Inflammatory macrophage treated with lipopolysaccharide for 1 hour (primary cell): ENCODE measurements around the gene LGALS9.
"Not testable (repeated sequence)": the region's sequence is repeated elsewhere in the genome, so short reads cannot be mapped to it uniquely, and the experiment has no call there.

Experiments
- DNase-seq, 2 donors: peaks; one replicate each; pipeline ENCODE4 v3.0.0-alpha.2; 2020 to 2022

The LGALS9 gene

GRCh38 chr17:27655525-27656111 lies 24.6 kb downstream of the LGALS9 start:
- not testable (repeated sequence) for DNase-seq

- not testable (repeated sequence) for DNase-seq
Observed at GRCh38 chr17:27656620-27657019, 25.6 kb downstream of the LGALS9 start.

DNA sequence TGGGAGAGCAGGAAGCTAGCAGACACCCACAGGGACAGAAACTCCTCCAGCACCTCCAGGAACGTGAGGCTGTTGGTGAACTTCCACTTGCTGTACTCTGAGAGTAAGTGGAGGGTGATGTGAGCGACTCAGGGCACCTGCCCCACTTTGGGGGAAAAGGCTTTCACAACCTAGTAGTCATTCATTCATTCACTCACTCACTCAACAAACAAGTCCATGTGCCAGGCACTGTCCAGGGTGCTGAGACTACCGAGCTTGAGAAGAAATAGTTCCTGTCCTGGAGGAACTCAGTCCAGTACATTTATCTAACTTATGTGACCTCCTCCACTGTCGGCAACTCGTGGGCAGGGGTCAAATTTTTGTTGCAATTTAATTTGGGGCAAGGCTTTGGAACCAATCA lies 26.6 kb downstream of the LGALS9 start:
- peak in 1 of 2 donors; percentile 16 for DNase-seq

DNA sequence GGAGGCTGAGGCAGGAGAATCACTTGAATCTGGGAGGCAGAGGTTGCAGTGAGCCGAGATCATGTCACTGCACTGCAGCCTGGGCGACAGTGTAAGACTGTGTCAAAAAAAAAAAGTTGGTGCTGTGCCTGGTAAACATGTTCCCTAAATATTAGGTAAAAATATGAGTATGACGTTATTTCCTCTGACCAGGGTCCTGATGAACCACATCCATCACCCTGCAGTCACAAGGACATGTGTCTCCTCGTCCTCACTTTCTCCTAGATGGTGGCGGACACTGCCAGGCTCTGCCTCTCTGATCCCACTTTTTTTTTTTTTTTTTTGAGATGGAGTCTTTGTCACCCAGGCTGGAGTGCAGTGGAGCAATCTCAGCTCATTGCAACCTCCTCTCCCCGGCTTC lies 28.7 kb downstream of the LGALS9 start:
- DNase-seq = no peak

DNA sequence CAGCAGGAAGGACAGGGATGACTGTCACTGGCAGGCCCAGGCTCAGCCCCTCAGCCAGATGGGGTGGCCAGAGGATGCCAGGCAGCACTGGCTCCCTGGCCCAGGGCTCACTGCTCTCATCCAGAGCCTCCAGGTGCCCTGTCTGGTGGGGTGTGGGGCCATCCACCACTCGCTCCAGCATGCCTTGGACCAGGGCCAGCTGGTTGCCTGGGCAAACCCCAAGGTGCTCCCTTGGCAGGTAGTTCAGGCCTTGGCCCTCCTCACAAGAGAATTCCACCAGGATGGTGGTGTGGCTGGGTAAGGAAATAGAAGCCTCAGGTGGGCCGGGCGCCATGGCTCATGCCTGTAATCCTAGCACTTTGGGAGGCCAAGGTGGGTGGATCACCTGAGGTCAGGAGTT lies 29.4 kb downstream of the LGALS9 start:
- no peak for DNase-seq

DNA sequence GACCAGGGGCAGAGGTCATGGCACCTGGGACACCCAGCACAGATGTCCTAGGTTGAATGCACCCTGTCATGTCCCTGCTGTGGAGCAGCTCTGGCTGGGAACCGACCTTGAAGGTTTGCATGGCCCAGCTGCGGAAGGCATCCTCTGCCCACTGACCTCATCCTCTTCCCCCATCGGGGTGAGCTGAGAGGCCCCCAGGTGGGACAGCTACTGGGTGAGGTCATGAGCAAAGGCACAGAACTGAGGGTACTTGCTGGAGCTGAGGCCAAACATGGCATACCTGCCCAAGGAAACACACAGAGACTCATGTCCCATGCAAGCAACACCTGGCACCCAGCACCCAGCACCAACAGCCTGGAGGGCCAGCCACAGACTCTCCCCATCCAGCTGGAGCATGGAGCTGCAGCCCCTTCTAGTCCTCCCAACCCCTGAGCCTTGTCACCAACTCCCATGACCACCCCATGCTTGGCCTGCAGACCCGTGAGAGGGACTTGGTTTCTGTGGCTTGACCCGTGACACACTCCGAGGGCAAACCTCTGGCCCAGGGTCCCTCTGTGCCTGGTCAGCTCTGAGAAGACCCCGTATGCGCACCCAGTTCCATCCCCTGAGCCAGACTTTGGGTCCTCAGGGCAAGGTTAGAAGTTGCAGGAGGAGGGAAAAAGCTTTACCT lies 33.1 kb downstream of the LGALS9 start:
- DNase-seq = no peak

DNA sequence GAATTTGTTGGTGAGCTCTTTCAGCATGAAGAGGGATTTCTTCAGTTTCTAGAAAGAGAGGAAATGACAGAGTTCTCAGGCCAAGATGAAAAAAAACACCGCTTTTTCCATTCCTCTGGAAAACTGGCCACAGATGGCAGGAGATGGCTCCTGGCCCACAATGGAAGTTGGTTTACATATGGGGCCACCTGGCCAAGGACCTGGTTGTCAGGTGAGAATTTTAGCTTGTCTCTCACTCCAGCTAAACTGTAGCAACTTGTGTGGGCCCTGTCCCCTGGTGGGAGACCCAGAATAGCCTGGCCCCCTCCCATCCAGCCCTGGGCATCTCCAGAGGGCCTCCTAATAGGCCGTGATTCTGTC lies 33.6 kb downstream of the LGALS9 start:
- DNase-seq = no peak

DNA sequence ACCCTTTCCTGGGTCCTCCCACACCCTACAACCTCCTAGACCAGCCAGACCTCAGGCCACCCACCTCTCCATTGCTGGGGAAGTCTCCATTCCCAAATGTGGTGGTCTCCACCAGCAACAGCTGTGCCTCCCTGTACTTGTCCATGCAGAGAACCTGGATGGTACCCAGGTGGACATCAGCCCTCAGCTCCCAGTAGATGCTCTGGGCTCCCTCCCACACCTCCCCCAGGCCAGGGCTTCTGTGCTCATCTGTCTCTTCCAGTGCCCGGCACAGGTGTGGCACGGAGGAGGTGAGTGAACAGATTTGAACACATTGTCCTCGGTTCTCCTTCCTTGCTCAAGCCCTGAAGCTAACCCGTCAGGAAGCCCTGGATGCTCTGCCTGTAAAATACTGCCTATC lies 34.6 kb downstream of the LGALS9 start:
- DNase-seq = no peak

- not testable (repeated sequence) for DNase-seq
Observed at GRCh38 chr17:27666270-27666669, 35.3 kb downstream of the LGALS9 start.

GRCh38 chr17:27666831-27667560 lies 36.0 kb downstream of the LGALS9 start:
- DNase-seq = no peak

DNA sequence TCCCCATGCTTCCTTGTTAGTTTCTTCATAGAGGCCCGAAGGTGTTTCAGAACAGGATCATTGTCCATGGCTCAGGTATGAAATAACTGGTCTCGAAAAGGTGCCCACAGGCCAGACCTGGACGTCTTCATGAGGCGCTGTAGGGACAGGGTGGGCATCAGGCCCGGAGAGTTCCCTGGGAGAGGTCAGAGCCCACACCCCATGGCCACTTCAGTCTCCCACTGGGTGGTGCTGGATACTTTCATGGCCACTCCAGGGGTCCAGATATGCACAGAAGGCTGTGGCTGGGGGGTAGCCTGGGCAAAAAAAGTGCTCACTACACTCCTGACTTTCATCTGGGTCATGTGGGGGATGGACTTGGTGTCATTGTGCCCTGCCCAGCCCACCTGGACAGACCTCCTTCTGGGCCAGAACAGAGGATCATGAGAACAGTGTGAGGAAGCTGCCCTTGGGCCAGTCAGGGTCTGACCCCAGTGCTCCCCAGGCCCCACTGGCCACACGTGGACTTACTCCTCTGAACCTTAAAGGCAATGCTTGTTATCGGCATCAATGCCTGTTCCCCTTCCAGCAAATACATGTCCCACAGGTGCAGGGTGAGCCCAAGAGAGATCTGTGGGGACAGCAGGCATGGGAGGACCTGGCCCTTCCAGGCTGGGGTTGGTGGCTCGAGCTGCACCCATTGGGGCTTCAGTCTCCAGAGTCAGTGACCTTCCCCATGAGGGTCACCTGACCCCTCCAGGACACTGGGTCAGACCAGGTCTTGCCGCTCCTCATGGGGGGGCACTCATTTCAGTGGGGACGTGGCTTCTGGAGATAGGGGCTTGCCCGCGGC lies 36.9 kb downstream of the LGALS9 start:
- no peak for DNase-seq

DNA sequence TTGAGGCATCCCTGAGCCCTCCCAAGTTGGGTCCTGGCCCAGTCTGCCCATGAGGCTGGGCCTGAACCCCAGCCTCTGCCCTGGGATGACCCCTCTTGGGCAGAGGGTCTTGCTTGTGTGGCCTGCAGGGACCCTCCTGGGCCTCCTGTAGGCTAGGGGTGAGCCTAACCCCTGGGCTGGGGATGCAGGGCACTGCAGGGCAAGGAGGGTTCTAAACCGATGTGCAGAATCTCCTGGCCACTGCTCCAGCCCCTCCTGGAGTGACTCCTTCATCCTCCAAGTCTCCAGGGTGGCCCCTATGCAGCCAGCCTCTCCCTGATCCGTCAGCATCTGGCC lies 37.5 kb downstream of the LGALS9 start:
- DNase-seq = no peak

- DNase-seq = no peak
Observed at GRCh38 chr17:27669136-27669535, 38.1 kb downstream of the LGALS9 start.

DNA sequence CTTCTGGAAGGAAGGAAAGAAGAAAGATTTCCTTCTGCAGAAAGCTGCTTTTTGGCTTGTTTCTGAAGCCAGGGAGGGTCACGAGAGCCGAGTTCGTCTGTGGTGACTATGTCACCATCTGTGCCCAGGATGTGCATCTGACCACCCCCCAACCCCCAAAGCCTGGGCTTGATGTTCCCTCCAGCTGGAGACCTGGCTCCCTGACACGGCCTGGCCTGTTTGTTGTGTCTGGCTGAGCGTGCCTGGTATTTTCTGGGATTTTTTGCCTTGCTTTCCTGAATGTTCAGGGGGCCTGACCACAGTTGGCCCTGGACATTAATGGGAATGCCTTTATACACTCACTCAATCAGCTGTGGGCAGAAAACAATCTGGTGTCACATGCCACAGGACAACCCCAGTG lies 38.9 kb downstream of the LGALS9 start:
- no peak for DNase-seq

DNA sequence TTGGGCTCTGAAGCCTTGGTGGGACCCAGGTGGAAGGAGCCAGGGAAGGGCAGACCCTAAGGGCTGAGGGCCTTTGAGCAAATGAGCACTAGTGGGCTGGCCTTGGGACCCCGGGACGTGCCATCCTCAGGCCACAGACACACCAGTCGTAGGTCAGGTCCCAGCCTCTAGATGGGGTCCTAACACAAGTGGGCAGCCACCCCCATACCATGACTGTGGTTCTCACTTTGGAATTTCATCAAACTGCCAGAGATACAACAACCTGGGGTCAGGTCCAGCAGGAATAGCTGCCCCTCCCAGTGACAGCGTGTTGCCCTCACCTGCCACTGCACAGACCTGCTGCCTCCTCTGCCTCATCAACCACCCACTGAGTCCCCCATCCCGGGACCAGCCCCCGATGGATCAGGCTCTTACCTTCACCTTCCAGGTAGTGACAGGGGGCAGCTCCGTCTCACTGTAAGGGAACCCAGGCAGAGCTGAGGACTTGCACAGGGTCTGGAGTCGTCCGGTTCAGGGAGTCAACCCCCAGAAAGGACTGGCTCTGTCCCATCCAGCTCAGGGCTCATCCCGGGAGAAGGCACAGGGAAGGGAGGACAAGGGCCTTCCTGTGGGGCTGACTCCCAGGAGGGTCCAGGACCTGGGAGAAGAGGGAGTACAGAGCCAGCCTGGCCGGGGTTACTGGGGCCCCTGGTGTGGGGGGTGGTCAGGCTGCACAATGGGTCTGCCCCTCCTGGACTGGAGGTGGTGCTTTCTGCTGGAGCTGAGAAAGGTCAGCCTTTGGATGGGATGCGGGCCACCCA lies 40.0 kb downstream of the LGALS9 start:
- no peak for DNase-seq

DNA sequence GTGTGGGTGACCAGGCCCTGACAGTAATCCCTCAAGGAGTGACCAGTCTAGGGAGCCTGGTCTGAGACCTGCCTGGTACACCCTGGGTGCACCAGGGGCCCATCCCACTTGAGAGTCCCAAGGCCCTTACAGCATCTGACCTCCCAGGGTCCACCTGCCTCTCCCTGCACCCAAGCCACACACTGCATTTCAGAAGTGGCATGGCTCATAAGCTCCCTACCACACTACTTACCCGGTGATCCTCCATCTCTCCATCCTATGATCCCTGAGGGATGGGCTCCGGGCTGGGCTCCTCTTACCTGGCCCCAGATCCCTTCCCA lies 40.6 kb downstream of the LGALS9 start:
- no peak for DNase-seq

DNA sequence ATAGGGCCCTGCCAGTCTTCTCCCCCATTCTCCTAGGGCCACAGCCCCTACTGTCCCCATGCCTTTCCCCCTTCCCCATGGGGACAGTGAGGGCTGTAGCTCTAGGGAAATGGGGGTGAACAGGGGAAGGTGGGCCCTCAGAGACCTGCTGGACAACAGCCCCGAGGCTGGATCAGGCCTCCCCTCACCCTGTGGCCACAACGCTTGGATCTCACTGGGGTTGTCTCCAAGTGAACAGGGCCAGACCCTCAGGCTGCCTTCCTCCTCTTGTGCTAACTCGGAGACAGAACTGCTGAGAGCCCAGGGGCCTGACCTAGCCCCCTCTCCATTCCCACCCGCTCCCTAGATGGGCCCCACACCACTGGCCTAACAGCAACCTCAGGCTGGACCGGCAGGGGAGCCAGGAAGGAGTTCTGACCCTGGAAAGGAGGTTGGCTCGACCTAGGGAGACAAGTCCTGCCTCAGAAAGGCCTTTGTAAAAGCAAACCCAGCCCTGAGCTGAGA lies 41.0 kb downstream of the LGALS9 start:
- DNase-seq = not testable (repeated sequence)

DNA sequence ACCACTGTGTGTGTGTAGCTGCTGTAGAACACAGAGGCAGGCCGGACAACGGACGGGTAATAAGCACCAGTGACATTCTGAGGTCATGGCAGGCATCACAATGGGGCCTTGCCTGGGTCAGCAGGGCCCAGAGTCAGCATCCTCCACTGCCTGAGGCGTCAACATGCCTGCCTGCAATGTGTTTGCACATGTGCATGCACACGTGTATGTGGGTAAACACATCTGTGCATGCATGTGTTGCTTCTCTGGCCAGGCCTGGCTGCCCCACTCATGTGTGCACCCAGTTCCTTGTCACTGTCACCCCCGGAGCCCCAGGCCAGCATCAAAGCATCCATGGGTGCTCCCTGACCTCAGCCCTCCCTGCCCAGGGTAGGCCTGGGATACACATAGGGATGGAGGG lies 43.3 kb downstream of the LGALS9 start:
- DNase-seq = no peak

GRCh38 chr17:27677191-27677590 lies 46.2 kb downstream of the LGALS9 start:
- no peak for DNase-seq

- DNase-seq = not testable (repeated sequence)
Observed at GRCh38 chr17:27686322-27686721, 55.3 kb downstream of the LGALS9 start.

DNA sequence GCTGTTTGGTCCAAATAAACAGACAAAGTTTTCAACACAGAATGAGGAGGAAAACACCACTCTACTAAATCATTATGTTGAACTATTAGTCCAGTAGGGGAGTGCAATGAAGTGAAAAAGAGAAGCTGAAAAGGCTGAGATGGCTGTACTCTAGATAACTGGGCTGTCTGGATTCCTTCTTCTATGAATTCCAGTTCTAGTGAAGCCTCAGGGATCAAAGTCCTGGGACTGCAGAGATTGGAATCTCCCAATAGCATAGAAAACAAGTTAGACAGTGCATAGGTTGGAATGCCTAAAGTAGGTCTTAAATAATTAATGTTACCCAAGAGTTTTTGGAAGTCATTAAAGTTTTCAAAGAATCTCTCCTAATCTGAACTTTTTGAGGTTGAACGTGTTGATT lies 59.9 kb downstream of the LGALS9 start:
- no peak for DNase-seq

DNA sequence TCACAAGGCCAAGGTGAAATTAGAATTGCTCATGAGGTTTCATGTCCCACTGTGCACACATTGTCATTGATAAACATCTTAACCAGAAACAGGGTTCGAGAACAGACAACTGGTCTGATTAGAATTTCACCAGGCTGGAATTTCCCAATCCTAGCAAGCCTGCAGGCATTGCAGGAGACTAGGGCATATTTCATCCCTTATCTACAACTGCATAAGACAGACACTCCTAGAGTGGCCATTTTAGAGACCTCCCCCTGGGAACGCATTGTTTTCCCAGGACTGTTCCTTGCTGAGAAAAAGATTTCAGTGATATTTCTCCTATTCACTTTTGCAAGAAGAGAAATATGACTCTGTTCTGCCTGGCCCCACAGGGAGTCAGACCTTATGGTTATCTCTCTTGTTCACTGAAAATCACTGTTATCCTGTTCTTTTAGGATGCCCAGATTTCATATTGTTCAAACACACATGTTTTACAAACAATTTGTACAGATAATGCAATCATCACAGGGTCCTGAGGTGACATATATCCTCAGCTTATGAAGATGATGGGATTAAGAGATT lies 64.3 kb downstream of the LGALS9 start:
- not testable (repeated sequence) for DNase-seq
